Smooth muscle cell of the pulmonary artery (primary cell): ENCODE results near the gene METTL5. TPM values are rescaled to one million over a fixed set of nuclear protein-coding genes. Genes with fewer than 3 reads are reported as not detected.

ENCODE experiments used
- total RNA-seq: library from RNA; depleted of rRNA; stranded (reverse); fragments of >200 nt; gene quantifications from 2 replicates; pipeline ENCODE4 v1.2.3, GENCODE V29; 2014

Gene METTL5
- total RNA-seq, result 29.7 and 36.5 TPM in 2 replicates

DNA sequence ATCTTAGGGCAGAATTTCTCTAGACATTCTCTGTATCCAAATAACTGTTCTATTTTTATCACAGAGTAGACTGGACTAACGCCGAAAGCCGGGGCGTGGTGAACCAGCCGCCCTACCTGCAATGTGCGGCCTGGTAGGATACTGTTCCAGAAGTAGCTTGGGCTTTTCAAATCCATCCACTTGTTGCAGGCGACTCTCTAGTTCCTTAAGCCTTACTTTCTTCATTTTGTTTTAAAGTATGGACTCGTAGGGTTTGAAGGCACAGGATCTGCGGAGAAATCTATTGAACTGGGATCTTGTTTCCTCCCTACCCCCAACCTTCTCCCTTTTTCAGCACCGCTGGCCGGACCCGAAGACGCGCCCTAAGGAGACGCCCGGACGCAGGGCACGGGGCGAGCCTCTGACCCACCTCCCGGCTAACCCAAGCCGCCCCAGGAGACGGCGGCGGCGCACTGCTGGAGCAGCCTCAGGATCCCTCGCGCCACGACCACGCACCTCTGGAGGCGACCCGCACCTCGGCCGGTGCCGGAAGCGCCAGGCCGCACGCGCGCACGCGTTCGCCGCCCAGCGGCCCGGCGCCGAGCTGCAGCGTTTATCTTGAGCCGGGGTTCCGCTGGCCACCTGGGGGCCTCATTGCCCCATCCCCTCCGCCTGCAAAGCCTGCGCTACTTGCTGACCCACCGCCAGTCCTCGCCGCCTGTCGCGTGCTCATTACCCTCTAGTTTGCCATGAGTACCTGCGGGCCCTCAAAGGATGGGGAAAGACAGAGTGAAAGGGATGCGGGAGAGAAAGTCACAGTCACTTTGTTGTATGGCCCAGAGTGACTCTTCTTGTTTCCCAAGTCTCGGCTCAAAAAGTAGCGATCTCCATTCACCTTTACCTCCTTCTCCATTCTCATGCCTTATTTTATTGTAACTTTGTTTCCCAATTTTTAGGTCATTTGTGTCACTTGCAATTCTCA lies at the start of gene METTL5:
Gene METTL5 (minus strand): TSS at position 533 of the 961 bp plus-strand sequence. CDS start 308 bp downstream, at position 225.

DNA sequence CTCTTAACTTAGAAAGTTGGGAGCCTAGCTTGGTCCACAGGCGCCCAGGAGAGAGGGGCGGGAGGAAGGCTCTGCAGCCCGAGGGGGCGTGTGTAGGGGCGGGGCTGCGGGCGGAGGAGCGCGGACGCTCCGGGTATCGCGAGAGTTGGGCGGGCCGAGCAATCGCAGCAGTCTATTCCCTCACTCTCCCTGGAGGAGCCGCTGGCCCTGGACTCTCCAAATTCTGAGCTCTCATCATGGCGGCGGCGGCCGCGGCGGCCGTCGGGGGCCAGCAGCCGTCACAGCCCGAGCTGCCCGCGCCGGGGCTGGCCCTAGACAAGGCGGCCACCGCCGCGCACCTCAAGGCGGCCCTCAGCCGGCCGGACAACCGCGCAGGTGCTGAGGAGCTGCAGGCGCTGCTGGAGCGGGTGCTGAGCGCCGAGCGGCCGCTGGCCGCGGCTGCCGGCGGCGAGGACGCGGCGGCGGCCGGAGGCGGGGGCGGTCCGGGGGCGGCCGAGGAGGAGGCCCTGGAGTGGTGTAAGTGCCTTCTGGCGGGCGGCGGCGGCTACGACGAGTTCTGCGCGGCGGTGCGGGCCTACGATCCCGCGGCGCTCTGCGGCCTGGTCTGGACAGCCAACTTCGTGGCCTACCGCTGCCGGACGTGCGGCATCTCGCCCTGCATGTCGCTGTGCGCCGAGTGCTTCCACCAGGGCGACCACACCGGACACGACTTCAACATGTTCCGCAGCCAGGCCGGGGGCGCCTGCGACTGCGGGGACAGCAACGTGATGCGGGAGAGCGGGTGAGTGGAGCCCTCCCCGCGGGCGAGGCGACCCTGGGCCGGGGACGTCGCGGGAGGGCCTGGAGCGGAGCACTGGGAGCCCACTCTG lies 2.8 kb upstream of the METTL5 start, which contains the start of gene UBR3:
Gene UBR3 (plus strand): TSS at position 183 of the 869 bp plus-strand sequence. CDS start 54 bp downstream, at position 237.

DNA sequence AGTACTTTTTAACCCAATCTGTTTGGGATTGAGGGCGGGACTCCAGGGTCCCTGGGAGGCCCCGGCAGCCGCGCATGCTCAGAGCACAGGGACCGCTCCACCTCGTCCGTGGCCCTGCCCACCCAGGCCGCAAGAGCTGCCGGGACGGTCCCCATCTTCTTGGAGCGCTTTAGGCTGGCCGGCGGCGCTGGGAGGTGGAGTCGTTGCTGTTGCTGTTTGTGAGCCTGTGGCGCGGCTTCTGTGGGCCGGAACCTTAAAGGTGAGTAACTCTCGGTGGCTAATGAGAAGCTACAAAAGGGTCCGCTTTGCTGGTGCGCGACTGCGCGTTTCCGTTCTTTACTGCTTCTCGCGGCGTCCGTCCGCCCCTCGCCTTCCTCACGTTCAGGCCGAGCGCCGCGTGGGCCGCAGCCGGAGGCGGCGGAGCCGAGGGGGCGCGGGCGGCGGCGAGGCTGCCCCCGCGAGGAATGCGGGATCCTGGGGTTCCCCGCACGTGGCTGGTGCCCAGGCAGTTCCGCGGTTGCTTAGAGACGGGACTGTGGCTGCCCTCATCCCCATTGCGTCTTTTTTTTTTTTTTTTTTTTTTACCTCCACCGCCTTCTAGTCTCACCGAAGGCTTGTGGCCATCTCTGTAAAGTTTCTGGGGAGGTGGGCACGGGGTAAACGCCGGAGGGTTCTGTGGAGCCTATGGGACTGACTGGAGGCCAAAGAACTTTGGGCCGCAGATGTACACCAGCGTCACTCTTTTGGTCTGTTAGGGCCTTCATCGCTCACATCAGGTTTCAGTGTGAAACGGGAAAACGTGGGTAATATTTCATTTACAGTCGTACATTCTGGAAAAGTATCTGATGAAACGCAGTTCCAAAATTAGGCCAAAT lies 25.8 kb downstream of the METTL5 start, which contains the start of gene SSB:
Gene SSB (plus strand): TSS at position 154 of the 875 bp plus-strand sequence. CDS start 2,090 bp downstream, outside the sequence.

Other genes with a start within 250 kb of the METTL5 start
- 25.0 and 27.4 TPM in 2 replicates for gene PPIG, start 240.6 kb downstream of the METTL5 start, total RNA-seq
- not detected in 2 replicates for gene CFAP210, start 130.5 kb downstream of the METTL5 start, total RNA-seq
- gene PHOSPHO2, start 130.4 kb downstream of the METTL5 start, total RNA-seq, result 1.6 and 1.8 TPM in 2 replicates
- gene KLHL23, start 91.1 kb downstream of the METTL5 start, total RNA-seq, result 3.1 and 3.5 TPM in 2 replicates
- gene SSB, start 26.0 kb downstream of the METTL5 start, total RNA-seq, result 59.6 and 85.0 TPM in 2 replicates
- 40.0 and 56.4 TPM in 2 replicates for gene UBR3, start 2.5 kb upstream of the METTL5 start, total RNA-seq